H9 (cell line): Measurements from ENCODE around the gene LRRC36. TPM values are rescaled to one million over a fixed set of nuclear protein-coding genes. Genes with fewer than 3 reads are reported as not detected.

Source experiments
- DNase-seq: peaks from one replicate; pipeline ENCODE4 v3.0.0-alpha.2; 2017
- H2AFZ ChIP-seq: one replicate; pipeline ENCODE4 v1.6.1; 2013; ENCODE audit warnings: mild to moderate bottlenecking, low read length, control low read depth, moderate library complexity
- H2AK5ac ChIP-seq: 2 replicates; pipeline ENCODE4 v1.6.1; 2013; ENCODE audit warnings: low read length, control low read depth, mixed read lengths; ENCODE audit not compliant: insufficient read length
- H2BK120ac ChIP-seq: one replicate; pipeline ENCODE4 v1.6.1; 2013; ENCODE audit warnings: low read depth, mild to moderate bottlenecking, low read length, control low read depth, inconsistent platforms; ENCODE audit not compliant: poor library complexity, severe bottlenecking
- H2BK12ac ChIP-seq: 2 replicates; pipeline ENCODE4 v1.6.1; 2013; ENCODE audit warnings: low read length, control low read depth, mixed read lengths, low read depth; ENCODE audit not compliant: insufficient read length
- H2BK15ac ChIP-seq: 2 replicates; pipeline ENCODE4 v1.6.1; 2013; ENCODE audit warnings: low read depth, low read length, control low read depth
- H2BK20ac ChIP-seq: one replicate; pipeline ENCODE4 v1.6.1; 2013; ENCODE audit warnings: low read depth, mild to moderate bottlenecking, low read length, control low read depth, inconsistent platforms; ENCODE audit not compliant: poor library complexity, severe bottlenecking
- H2BK5ac ChIP-seq: 2 replicates; pipeline ENCODE4 v1.6.1; 2013; ENCODE audit warnings: low read length, control low read depth, mixed read lengths; ENCODE audit not compliant: insufficient read length
- H3K14ac ChIP-seq: 2 replicates; pipeline ENCODE4 v1.6.1; 2013; ENCODE audit warnings: low read length, control low read depth; ENCODE audit not compliant: insufficient read depth
- H3K18ac ChIP-seq: 2 replicates; pipeline ENCODE4 v1.6.1; 2013; ENCODE audit warnings: low read depth, mild to moderate bottlenecking, mixed read lengths, low read length, control low read depth; ENCODE audit not compliant: insufficient read length
- H3K23ac ChIP-seq: 2 replicates; pipeline ENCODE4 v1.6.1; 2013; ENCODE audit warnings: low read length, control low read depth, mixed read lengths, low read depth; ENCODE audit not compliant: insufficient read length
- H3K23me2 ChIP-seq: 2 replicates; pipeline ENCODE4 v1.6.1; 2013; ENCODE audit warnings: low read depth, mild to moderate bottlenecking, mixed read lengths, low read length, control low read depth; ENCODE audit not compliant: insufficient read length, poor library complexity, severe bottlenecking
- H3K27ac ChIP-seq: 2 replicates; pipeline ENCODE4 v1.5.1; 2013; ENCODE audit warnings: low read length, control low read depth, mixed read lengths, low read depth; ENCODE audit not compliant: insufficient read length
- H3K27me3 ChIP-seq: 2 replicates; pipeline ENCODE4 v1.6.1; 2013; ENCODE audit warnings: low read length, control low read depth, inconsistent platforms; ENCODE audit not compliant: insufficient read depth
- H3K4ac ChIP-seq: 2 replicates; pipeline ENCODE4 v1.6.1; 2013; ENCODE audit warnings: low read depth, mild to moderate bottlenecking, control low read depth, inconsistent platforms, low read length, moderate library complexity
- H3K4me1 ChIP-seq: 2 replicates; pipeline ENCODE4 v1.6.1; 2013; ENCODE audit warnings: low read length, control low read depth, inconsistent platforms; ENCODE audit not compliant: insufficient read depth
- H3K4me2 ChIP-seq: 2 replicates; pipeline ENCODE4 v1.6.1; 2013; ENCODE audit warnings: low read length, control low read depth, mixed read lengths; ENCODE audit not compliant: insufficient read length, insufficient read depth
- H3K56ac ChIP-seq: 2 replicates; pipeline ENCODE4 v1.6.1; 2013; ENCODE audit warnings: low read depth, mild to moderate bottlenecking, mixed read lengths, low read length, control low read depth; ENCODE audit not compliant: insufficient read length
- H3K79me1 ChIP-seq: 2 replicates; pipeline ENCODE4 v1.6.1; 2013; ENCODE audit warnings: low read depth, mild to moderate bottlenecking, moderate library complexity, low read length, control low read depth, inconsistent platforms; ENCODE audit not compliant: insufficient read depth, poor library complexity, severe bottlenecking
- H3K79me2 ChIP-seq: 2 replicates; pipeline ENCODE4 v1.6.1; 2013; ENCODE audit warnings: low read length, control low read depth, inconsistent platforms; ENCODE audit not compliant: insufficient read depth
- H3K9ac ChIP-seq: 2 replicates; pipeline ENCODE4 v1.6.1; 2013; ENCODE audit warnings: low read length, control low read depth, mixed read lengths; ENCODE audit not compliant: insufficient read length; ENCODE audit errors: extremely low read depth
- H3K9me3 ChIP-seq: one replicate; pipeline ENCODE4 v1.6.1; 2013; ENCODE audit warnings: low read depth, low read length, inconsistent platforms; ENCODE audit not compliant: control insufficient read depth
- H3T11ph ChIP-seq: one replicate; pipeline ENCODE4 v1.6.1; 2013; ENCODE audit warnings: mild to moderate bottlenecking, low read length, control low read depth, inconsistent platforms
- H4K20me1 ChIP-seq: one replicate; pipeline ENCODE4 v1.6.1; 2013; ENCODE audit not compliant: control insufficient read depth, insufficient read length, insufficient read depth
- H4K5ac ChIP-seq: 2 replicates; pipeline ENCODE4 v1.6.1; 2013; ENCODE audit warnings: low read depth, mild to moderate bottlenecking, mixed read lengths, low read length, control low read depth; ENCODE audit not compliant: insufficient read length
- H4K8ac ChIP-seq: replicated peaks from 2 replicates; pipeline ENCODE4 v1.6.1; 2013; ENCODE audit warnings: low read length, control low read depth, mixed read lengths, low read depth; ENCODE audit not compliant: insufficient read length
- H4K91ac ChIP-seq: 2 replicates; pipeline ENCODE4 v1.6.1; 2013; ENCODE audit warnings: low read depth, mild to moderate bottlenecking, moderate library complexity, mixed read lengths, low read length, control low read depth; ENCODE audit not compliant: insufficient read length
- H3K27ac Mint-ChIP-seq, 3 experiments: 2 replicates in 2 of 3; 3 replicates in 1 of 3; pipeline ENCODE4 v1.8.0; 2020 to 2021; ENCODE audit warnings: mixed read lengths in 3 of 3, mild to moderate bottlenecking in 1 of 3, moderate library complexity in 1 of 3
- H3K27me3 Mint-ChIP-seq: 2 replicates; pipeline ENCODE4 v1.8.0; 2021; ENCODE audit warnings: low read depth, mild to moderate bottlenecking, moderate library complexity, mixed read lengths
- H3K36me3 Mint-ChIP-seq, 3 experiments: 2 replicates in 2 of 3; 3 replicates in 1 of 3; pipeline ENCODE4 v1.8.0; 2020 to 2021; ENCODE audit warnings: low read depth in 3 of 3, mixed read lengths in 3 of 3; ENCODE audit not compliant: insufficient read depth in 1 of 3
- H3K4me1 Mint-ChIP-seq, 2 experiments: 2 replicates each; pipeline ENCODE4 v1.8.0; 2020; ENCODE audit warnings: mixed read lengths in 2 of 2
- H3K4me3 Mint-ChIP-seq, 2 experiments: 2 replicates in 1 of 2; 3 replicates in 1 of 2; pipeline ENCODE4 v1.8.0; 2020 to 2021; ENCODE audit warnings: mild to moderate bottlenecking in 2 of 2, mixed read lengths in 2 of 2, moderate library complexity in 1 of 2
- H3K9me3 Mint-ChIP-seq, 2 experiments: 2 replicates in 1 of 2; 3 replicates in 1 of 2; pipeline ENCODE4 v1.8.0; 2020; ENCODE audit warnings: mild to moderate bottlenecking in 2 of 2, mixed read lengths in 2 of 2, moderate library complexity in 1 of 2
- WGBS: extraction: QIAGEN DNeasy Blood & Tissue Kit; methylation state at CpG from one replicate; pipeline ENCODE4 v1.1.7; 2013; ENCODE audit warnings: missing lambda C conversion rate, low lambda C conversion rate, mixed read lengths; ENCODE audit not compliant: insufficient read length; ENCODE audit errors: extremely low coverage; 5-methylcytosine and 5-hydroxymethylcytosine counted together
- total RNA-seq: library from RNA; stranded (reverse); gene quantifications from 2 replicates; pipeline ENCODE4 v1.2.1, GENCODE V29; 2021
- TF ChIP-seq, protein P1 (sequence below): fragments of 200-600 bp; sonication (generic); conservative IDR thresholded peaks from 3 replicates; pipeline ENCODE4 v1.8.0; 2021; ENCODE audit warnings: antibody characterized with exemption, mild to moderate bottlenecking

LRRC36 gene
- total RNA-seq, 1 experiment from 2014 or later: not detected

DNA sequence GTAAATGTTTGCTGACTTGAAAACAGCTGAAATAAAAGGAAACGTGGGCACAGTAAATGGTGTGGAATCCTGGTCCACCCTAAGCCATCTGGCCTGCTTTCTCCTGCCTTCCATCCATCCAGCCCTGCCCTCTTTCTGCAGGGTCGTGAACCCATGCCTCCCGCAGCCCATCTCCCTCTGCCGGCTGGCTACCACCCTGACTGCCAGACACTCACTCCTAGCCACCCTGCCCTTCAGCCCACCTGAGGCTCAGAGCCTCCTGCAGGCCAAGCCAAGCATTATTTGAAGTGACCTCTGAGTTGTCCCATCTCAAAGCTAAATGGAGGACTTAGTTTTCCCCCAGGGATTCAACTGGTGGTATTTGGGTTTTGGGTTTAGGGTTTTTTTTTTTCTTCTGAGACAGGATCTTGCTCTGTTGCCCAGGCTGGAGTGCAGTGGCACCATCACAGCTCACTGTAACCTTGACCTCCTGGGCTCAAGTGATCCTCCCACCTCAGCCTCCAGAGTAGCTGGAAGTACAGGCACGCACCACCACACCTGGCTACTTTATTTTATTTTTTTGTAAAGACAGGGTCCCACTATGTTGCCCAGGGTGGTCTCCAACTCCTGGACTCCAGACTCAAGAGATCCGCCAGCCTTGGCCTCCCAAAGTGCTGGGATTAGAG is 81.3 kb downstream of the LRRC36 start:
- H3K79me2 ChIP-seq: no peaks in the 10 kb centered on the region
- no peaks in the 10 kb centered on the region for H3K9me3 ChIP-seq
- H3K27ac Mint-ChIP-seq: peak overlapping the region in 1 of 3 experiments; percentile 28; a peak in 3 of 7 replicates

More for the DNA sequence above, 81.3 kb downstream of the LRRC36 start:
- H3K14ac ChIP-seq: no peak overlapping the region
- H2AFZ ChIP-seq: no peak overlapping the region
- no peaks in the 10 kb centered on the region for H3K79me1 ChIP-seq
- no peaks in the 10 kb centered on the region for H3K27me3 ChIP-seq
- no peak overlapping the region for H3K18ac ChIP-seq
- H2AK5ac ChIP-seq: no peak overlapping the region
- no peak overlapping the region for H3K4me2 ChIP-seq
- H4K91ac ChIP-seq: no peak overlapping the region
- no peak overlapping the region for H4K5ac ChIP-seq
- no peak overlapping the region for H3K4ac ChIP-seq
- H3K4me1 ChIP-seq: peaks cover 8% of the 10 kb centered on the region; the same call in 1 of the 2 replicates
- H3K4me1 Mint-ChIP-seq: peaks cover 41 to 44% of the 10 kb centered on the region in 2 experiments
- no peak overlapping the region for H2BK12ac ChIP-seq
- H3K9ac ChIP-seq: no peak overlapping the region
- peaks cover 0 to 2% (median 0%) of the 10 kb centered on the region in 3 experiments; a peak in 1 of 7 replicates for H3K36me3 Mint-ChIP-seq
- H2BK20ac ChIP-seq: no peak overlapping the region
- DNase-seq: peak; percentile 71
- H3K23me2 ChIP-seq: no peaks in the 10 kb centered on the region
- no peak overlapping the region for H4K8ac ChIP-seq
- no peak overlapping the region for H2BK15ac ChIP-seq
- no CpG with 5 or more reads among the region's 6 CpGs for WGBS
- no peak overlapping the region for H3K56ac ChIP-seq
- H3K4me3 Mint-ChIP-seq: no peak overlapping the region
- no peak overlapping the region for H3T11ph ChIP-seq
- no peak overlapping the region for H3K27ac ChIP-seq
- H3K23ac ChIP-seq: no peak overlapping the region
- no peaks in the 10 kb centered on the region for H4K20me1 ChIP-seq
- no peaks in the 10 kb centered on the region for H3K9me3 Mint-ChIP-seq
- H2BK5ac ChIP-seq: no peak overlapping the region
- no peak overlapping the region for H2BK120ac ChIP-seq
- TF ChIP-seq, protein P1, sequence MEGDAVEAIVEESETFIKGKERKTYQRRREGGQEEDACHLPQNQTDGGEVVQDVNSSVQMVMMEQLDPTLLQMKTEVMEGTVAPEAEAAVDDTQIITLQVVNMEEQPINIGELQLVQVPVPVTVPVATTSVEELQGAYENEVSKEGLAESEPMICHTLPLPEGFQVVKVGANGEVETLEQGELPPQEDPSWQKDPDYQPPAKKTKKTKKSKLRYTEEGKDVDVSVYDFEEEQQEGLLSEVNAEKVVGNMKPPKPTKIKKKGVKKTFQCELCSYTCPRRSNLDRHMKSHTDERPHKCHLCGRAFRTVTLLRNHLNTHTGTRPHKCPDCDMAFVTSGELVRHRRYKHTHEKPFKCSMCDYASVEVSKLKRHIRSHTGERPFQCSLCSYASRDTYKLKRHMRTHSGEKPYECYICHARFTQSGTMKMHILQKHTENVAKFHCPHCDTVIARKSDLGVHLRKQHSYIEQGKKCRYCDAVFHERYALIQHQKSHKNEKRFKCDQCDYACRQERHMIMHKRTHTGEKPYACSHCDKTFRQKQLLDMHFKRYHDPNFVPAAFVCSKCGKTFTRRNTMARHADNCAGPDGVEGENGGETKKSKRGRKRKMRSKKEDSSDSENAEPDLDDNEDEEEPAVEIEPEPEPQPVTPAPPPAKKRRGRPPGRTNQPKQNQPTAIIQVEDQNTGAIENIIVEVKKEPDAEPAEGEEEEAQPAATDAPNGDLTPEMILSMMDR: peak; percentile 54
- H3K27me3 Mint-ChIP-seq: peaks cover 10% of the 10 kb centered on the region
